SIG-M5 (cell line): ENCODE measurements around the gene TASP1.
"Not testable (repeated sequence)": the region's sequence is repeated elsewhere in the genome, so short reads cannot be mapped to it uniquely, and the experiment has no call there.

Experiments used
- DNase-seq: peaks from one replicate; lab custom pipeline; 2025; lab: John Stamatoyannopoulos, UW

Gene TASP1

DNA sequence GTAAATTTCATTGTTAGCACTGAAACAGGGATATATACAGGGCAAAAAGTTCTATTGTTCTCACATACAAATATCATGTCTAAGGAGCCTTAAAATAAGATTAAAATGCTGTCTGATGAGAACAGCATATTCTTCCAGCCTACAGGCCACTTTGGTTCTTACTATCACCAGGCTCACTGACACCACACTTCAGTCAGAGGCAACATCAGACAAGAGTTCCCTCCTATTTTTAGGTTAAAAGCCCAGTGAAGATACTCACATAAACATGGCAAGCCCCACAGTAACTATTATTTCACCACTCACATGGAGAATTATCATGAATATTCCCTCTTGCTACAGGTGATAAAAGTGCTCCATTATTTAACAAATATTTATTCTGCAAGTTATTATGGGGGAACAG is 241.9 kb downstream of the TASP1 start:
- no peak for DNase-seq

DNA sequence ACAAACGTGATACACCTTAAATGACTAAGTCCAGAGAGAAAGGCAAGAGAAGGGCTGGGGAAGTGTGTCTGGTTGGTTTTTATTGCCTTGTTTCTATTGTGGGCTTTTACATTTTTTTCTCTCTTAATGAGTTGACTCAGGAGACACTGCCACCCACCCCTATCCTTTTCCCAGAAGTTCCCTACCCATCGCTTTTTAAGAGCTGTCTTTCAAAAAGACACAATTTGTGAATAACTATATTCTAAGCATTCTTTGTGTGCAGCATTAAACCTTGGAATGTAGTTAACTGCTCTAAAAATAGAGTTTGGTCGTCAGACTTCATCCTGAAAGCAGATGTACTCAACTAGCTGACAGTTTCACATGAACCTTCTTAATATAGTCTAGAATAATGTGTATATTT is 242.7 kb downstream of the TASP1 start:
- DNase-seq: no peak

GRCh38 chr20:13395232-13395631 is 243.5 kb downstream of the TASP1 start:
- DNase-seq: no peak

- no peak for DNase-seq
Observed at GRCh38 chr20:13392391-13392790, 246.3 kb downstream of the TASP1 start.

GRCh38 chr20:13389115-13389514 is 249.6 kb downstream of the TASP1 start:
- DNase-seq: no peak

DNA sequence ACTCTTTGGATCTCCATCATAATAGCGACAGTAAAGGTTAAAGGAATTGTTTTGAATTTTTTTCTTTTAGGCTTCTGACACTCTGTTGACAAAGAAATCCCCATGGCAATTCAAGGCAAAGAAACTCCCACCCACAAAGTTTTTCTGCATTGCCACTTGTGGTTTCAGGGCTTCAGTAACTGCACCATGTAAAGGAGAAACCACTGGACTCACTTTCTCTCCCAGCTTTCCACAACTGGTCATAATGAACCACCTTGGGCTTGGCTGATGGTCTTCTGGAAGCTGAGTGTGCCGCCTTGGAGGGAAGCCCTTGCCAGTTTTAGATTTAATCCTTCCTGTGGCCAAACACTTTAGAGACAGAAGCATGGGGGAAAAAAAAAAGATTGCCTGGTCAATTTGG is 254.6 kb downstream of the TASP1 start:
- DNase-seq: no peak

GRCh38 chr20:13382786-13383185 is 255.9 kb downstream of the TASP1 start:
- no peak for DNase-seq

GRCh38 chr20:13380497-13381229 is 258.1 kb downstream of the TASP1 start:
- DNase-seq: not testable (repeated sequence)

DNA sequence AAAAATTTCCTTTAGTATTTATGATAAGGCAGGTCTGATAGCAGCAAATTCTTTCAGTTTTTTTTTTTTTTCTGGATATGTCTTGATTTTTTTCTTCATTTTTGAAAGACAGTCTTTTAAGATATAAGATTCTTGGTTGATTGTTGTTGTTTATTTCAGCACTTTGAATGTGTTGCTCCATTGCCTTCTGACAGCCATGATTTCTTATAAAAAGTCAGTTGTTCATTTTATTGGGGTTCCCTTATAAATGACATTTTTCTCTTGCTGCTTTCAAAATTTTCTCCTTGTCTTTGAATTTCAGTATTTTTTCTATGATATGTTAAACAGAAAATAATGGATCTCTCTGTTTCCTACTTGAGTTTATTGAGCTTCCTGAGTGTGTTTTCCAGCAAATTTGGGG is 265.3 kb downstream of the TASP1 start:
- no peak for DNase-seq

DNA sequence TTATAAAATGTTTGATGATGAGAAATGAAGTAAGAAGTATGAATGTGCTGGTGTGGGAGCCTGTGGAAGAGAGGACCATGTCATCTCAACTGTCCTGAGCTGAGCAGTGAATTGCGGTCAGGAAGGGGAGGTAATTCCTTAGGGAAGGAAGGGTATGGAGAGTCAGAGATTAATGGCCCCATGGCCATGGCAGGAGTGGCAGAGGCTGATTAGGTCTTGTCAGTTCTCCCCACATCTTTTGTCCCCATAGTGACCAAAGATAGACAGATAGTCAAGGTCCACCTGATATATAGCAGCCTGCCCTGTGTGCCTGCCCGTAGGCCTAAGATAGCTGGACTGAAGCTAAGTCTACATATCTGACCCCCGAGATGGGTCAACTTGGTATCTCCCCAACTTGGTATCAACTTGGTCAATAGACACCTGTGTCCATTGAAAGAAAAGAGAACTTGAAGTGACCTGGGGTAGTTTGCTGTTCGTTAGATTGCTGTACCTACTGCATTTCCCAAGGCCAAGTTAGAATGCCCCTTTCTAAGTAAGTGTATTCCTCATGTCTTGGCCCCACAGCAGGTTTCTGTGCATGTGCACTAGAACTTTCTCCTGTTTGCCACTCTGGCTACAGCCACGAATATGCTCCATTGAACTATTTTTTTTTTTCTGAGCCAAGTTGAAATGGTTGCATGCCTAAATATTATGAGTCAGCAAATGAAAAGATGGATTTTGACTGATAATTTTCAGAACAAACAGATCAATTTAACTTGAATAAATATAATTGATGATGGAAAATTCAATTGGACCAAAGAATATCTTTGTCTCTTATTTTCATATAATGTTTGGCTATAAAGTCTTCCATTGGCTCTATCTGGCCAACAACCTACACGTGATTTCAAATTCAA is 274.2 kb downstream of the TASP1 start:
- no peak for DNase-seq

DNA sequence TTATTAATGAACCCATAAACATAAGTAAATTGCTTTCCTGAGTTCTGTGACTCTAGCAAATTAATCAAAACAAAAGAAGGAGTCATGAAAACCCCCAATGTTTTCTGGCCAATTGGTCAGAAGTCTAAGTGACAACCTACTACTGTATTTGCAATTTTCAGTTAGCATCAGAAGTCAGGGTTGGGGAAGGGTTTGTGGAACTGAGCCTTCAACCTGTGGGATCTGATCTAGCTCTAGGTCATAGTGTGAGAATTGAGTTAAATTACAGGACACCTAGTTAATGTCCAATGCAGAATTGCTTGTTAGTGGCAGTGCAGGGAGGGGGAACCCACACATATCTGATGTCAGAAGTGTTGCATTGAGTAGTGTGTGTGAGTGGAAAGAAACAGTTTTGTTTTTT is 275.3 kb downstream of the TASP1 start:
- no peak for DNase-seq

GRCh38 chr20:13362165-13362564 is 276.6 kb downstream of the TASP1 start:
- DNase-seq: not testable (repeated sequence)

DNA sequence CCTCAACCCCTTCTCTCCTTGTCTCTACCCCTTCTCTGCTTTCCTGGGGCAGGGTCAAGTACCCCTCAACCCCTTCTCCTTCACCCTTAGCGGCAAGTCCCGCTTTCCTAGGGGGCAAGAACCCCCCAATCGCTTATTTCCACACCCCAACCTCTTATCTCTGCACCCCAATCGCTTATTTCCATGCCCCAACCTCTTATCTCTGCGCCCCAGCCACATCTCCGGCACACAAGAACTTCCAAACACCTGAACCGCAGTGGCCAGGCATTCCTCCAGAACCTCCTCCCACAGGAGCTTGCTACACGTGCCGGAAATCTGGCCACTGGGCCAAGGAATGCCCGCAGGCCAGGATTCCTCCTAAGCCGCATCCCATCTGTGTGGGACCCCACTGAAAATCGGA is 279.8 kb downstream of the TASP1 start:
- not testable (repeated sequence) for DNase-seq

DNA sequence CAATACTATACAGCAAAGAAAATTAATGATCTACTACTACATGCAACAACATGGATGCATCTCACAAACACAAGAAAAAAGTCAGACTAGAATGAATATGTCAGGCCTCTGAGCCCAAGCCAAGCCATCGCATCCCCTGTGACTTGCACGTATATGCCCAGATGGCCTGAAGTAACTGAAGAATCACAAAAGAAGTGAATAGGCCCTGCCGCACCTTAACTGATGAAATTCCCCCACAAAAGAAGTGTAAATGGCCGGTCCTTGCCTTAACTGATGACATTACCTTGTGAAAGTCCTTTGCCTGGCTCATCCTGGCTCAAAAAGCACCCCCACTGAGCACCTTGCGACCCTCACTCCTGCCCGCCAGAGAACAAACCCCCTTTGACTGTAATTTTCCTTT is 280.9 kb downstream of the TASP1 start:
- not testable (repeated sequence) for DNase-seq

GRCh38 chr20:13356591-13356990 is 282.1 kb downstream of the TASP1 start:
- DNase-seq: no peak

DNA sequence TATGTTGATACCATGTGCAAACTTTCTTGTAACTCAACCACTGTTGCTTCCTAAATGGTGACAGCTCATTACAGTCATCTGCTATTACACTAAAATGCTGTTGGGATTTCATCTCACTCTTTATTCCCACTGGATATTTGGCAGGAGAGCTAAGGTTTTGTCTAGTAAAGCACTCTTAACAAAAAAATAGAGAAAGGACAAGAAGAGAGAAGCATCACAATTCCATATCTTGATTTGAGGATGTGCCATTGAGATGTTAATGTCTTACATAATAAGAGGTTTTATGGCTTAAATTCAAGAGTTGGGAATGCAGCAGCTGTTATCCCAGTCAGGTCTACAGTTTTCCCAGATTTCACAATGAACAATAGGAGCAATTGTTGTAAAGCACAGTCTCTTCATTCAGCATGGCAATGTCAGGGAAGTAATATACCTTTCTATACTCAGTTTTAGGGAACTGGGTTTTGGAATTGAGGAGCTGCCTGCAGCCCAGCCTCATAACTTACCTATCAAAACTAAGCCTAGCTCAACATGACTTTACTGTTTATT is 282.7 kb downstream of the TASP1 start:
- DNase-seq: no peak

GRCh38 chr20:13355411-13355810 is 283.3 kb downstream of the TASP1 start:
- DNase-seq: no peak

DNA sequence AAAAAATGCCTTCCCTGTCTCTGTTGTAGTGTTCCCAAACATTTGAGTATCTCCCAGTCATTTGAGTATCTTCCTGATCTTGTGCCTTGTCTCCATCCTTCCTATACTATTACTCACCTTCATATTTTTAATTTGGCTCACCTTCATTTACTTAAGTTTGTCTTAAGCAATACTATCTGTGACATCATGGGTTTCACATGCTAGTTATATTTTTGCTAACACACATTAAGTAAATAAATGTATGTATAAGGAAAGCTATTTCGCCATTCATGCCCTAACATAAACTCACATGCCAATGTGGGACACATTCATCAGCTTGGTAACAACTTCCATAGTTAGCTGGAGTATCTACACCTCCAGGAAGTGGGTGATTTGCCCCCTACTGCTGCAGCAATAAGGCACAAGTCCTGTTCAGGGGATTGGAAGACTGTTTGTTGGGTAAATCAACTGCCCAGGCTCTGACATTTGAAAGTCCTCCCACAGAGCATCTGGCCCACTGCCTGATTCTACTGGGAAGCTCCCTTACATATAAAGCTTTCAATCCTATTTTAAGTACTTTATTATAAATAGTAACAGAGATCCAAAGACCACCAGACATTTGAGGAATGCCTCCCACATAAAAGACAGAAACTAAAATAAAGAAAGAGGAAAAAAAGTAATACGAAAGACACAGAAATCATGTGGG is 285.3 kb downstream of the TASP1 start:
- DNase-seq: no peak

DNA sequence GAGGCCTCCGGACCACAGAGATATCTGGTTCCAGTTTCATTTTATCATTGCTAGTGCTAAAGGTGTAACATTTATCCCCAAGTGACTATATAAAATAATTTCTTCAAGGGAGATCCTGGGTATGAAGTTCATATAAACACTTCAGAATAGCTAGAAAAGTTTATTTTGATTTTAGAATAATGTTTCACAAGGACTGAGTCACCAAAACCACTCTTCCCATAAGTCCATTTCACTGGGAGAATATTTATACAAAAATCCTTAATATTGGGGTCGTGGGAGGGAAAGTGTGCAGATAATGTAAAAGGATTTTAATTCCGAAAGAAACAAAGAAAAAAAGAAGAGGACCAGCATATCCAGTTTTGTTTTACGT is 289.5 kb downstream of the TASP1 start:
- DNase-seq: no peak

GRCh38 chr20:13348311-13349234 is 290.2 kb downstream of the TASP1 start:
- no peak for DNase-seq

DNA sequence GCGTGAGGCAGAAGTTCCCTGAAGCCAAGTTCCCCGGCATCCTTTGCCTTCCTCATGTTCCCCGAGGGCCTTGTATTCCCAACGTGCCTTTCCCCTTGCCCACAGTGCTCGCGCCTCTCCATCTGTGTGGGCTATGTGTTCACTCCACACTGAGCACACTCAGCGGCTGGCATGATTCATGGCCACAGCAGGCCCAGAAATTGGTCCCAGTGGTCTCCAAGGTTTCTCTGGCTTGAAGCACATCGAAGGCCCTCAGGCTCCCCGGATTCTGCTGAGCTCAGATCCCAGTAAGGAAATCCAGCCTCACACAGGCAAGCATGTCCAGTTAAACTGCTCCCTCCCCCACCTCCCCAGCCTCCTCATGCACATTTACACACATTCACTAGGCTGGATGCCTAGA is 294.1 kb downstream of the TASP1 start:
- no peak for DNase-seq
